Immature natural killer cell (primary cell): Measurements from ENCODE around the gene CNBD2. TPM values are rescaled to one million over a fixed set of nuclear protein-coding genes. Genes with fewer than 3 reads are reported as not detected.
"Not testable (repeated sequence)": the region's sequence is repeated elsewhere in the genome, so short reads cannot be mapped to it uniquely, and the experiment has no call there.

Source experiments
- DNase-seq, 3 donors: peaks; one replicate each; pipeline ENCODE4 v3.0.0; 2022; ENCODE audit warnings: mixed read lengths in 1 of 3
- H3K27ac Mint-ChIP-seq, 6 donors: one replicate each; pipeline ENCODE4 v1.8.0; 2020; ENCODE audit warnings: mixed read lengths in 6 of 6, mild to moderate bottlenecking in 5 of 6, inconsistent platforms in 4 of 6, moderate library complexity in 3 of 6
- H3K27me3 Mint-ChIP-seq, 3 donors: one replicate each; pipeline ENCODE4 v1.8.0; 2020 to 2021; ENCODE audit warnings: low read depth in 3 of 3, mild to moderate bottlenecking in 3 of 3, mixed read lengths in 3 of 3, moderate library complexity in 3 of 3, inconsistent platforms in 1 of 3
- H3K36me3 Mint-ChIP-seq, 3 donors: one replicate each; pipeline ENCODE4 v1.8.0; 2020; ENCODE audit warnings: mixed read lengths in 3 of 3, inconsistent platforms in 2 of 3, mild to moderate bottlenecking in 2 of 3
- H3K4me1 Mint-ChIP-seq, 2 donors: one replicate each; pipeline ENCODE4 v1.8.0; 2020; ENCODE audit warnings: inconsistent platforms in 2 of 2, mild to moderate bottlenecking in 2 of 2, mixed read lengths in 2 of 2, moderate library complexity in 1 of 2
- H3K4me3 Mint-ChIP-seq, 5 donors: one replicate each; pipeline ENCODE4 v1.8.0; 2020; ENCODE audit warnings: mild to moderate bottlenecking in 5 of 5, mixed read lengths in 5 of 5, inconsistent platforms in 3 of 5, moderate library complexity in 3 of 5
- H3K9me3 Mint-ChIP-seq, 6 donors: one replicate each; pipeline ENCODE4 v1.8.0; 2020; ENCODE audit warnings: mild to moderate bottlenecking in 6 of 6, mixed read lengths in 6 of 6, inconsistent platforms in 4 of 6, moderate library complexity in 3 of 6
- polyA plus RNA-seq, 3 donors: library from polyadenylated mRNA; unstranded; fragments of 300-500 nt; fragmentation: Illumina TruSeq; gene quantifications; one replicate each; pipeline ENCODE4 v1.2.3, GENCODE V29; 2021

Gene CNBD2
- polyA plus RNA-seq, 3 donors from 2014 or later, result 8.2 to 13.7 (median 8.4) TPM

DNA sequence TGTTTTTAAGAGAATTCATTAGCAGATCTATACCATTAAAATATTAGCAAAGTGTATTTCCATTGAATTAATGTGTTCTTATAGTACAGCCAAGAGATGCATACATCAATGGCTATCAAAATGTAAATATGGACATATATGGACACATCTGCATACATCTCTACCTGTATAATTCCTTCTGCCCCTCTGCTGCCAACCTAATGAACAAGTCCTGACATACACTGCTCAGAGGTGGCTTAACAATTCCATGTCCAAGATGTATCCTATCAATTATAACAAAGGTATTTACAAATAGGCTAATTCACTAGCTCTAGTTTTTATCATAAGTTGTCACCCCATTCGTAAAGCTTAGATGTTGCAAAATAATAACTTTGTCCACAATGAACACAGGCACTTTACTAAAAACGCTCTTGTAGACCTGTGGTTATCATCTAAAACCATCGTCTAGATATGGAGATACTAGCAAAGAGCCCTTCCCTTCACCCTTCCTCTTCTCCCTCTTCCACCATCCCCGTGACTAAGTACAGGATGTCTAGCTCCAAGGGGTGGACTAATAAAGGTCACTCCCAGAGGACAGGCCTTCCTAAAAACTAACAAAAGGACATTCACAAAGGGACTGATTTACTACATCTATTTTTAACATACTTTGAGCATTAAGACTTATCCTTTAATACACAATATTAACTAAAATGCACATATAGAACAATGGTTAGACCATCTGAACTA is 77.8 kb downstream of the CNBD2 start:
- peak overlapping the region in 1 of 5 donors; percentile 4 for H3K4me3 Mint-ChIP-seq
- H3K4me1 Mint-ChIP-seq, result peaks cover 52 to 56% of the 10 kb centered on the region in 2 donors
- not testable (repeated sequence) for H3K27me3 Mint-ChIP-seq, H3K9me3 Mint-ChIP-seq, H3K36me3 Mint-ChIP-seq, DNase-seq
- peak overlapping the region in 3 of 6 donors; percentile 38 to 80 (median 49) for H3K27ac Mint-ChIP-seq

DNA sequence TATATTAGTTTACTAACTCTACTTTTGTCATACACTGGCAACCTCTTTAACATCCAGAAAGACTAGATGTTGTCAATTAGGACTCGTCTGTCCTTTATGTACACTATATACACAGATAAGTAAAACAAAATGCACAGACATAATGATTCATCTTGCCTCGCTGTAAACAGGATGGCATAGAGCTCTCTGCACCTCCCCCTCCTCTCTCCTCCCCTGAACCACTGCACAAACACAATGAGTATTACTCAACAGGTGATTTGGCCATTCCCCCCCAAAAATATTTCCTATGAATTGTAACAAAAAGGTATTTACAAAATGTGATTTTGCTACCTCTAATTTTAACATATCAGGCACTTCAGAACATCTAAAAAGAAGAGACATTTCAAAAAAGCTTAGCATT is 81.0 kb downstream of the CNBD2 start:
- H3K4me1 Mint-ChIP-seq, result peaks cover 60 to 62% of the 10 kb centered on the region in 2 donors
- H3K4me3 Mint-ChIP-seq, result peak overlapping the region; percentile 86 to 100 (median 92)
- not testable (repeated sequence) for DNase-seq

DNA sequence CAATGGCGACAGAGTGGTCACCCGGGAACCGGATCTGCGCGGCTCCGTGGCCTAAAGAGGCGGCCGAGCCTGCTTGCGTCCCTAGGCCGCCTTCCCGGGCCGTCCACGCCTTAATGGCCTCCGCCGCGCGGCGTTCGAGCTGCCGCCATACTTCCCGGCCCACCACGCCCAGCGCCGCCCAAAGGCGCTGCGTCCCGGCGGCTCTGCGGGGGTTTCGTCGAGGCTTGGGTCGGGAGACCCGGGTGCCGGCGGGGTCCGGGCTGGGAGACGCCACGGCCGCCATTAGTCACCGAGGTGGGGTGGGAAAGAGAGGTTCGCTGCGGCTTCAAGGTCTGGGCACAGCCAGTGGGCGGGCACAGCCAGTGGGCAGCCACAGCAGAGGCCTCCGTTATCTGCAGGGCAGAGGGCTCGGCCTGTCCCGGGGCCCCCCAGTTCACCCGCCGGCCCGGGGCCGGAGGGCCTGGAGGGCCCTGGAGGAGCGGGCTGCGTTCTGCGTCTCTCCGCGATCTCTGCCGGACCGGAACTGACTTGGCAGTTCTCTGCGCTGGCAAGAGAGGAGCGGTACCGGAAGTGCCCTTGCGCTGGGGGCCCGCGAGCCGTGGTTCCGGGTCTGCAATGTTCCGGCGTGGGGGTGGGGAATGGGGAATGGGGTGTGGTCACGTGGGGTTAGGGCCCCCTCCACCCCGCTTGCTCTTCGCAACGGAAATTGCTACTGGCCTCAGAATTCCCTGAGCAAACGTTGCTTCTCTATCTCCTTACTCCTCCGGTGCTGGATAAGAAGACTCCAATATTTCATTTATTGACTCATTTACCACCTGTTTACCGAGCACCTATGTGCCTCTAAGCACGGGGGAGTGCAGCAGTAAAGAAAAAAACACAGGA is 82.3 kb downstream of the CNBD2 start:
- no peaks in the 10 kb centered on the region for H3K9me3 Mint-ChIP-seq
- peaks cover 55% of the 10 kb centered on the region in 2 donors for H3K4me1 Mint-ChIP-seq

More for the DNA sequence above, 81.0 kb downstream of the CNBD2 start:
- peak overlapping the region; percentile 75 to 91 (median 88) for H3K27ac Mint-ChIP-seq
- not testable (repeated sequence) for H3K9me3 Mint-ChIP-seq, H3K36me3 Mint-ChIP-seq, H3K27me3 Mint-ChIP-seq

DNA sequence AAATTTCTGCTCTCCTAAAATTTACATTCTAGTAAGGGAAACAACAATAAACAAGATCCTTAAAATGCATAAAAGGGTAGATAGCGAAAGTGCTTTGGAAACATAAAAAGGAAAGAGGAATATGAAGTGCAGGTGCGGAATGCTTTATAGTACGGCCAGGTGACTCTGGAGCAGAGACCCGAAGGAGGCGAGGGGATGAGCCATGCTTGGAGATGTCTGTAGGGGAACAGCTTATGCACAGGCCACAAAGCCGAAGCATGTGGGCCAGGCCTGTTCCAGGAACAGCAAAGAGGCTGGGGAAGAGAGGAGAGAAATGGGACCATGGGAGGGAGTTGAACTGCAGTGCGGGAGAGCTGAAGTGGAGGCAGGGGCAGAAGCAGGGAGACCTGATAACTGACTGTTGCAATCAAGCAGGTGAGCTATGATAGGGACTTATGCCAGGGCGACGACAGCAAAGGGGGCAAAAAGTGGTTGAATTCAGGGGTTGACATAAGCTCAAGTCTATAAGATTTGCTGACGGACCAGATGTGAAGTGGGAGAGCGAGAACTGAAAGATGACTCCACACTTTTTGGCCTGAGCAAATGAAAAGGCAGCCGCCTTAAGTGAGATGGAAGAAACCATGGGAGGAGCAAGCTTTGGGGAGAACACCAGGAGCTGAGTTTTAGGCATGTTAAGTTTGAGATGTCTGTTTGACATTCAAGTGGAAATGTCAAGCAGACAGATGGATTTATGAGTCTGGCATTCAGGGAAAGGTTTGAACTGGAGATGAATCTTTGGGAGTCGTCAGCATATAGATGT is 83.1 kb downstream of the CNBD2 start:
- peaks cover 4 to 9% (median 8%) of the 10 kb centered on the region in 3 donors for H3K27me3 Mint-ChIP-seq
- peak overlapping the region; percentile 86 to 100 (median 92) for H3K4me3 Mint-ChIP-seq
- no peak for DNase-seq
- peaks cover 47% of the 10 kb centered on the region in 2 donors for H3K4me1 Mint-ChIP-seq
- no peaks in the 10 kb centered on the region for H3K9me3 Mint-ChIP-seq
- peaks cover 0 to 6% (median 3%) of the 10 kb centered on the region in 3 donors for H3K36me3 Mint-ChIP-seq
- peak overlapping the region; percentile 58 to 93 (median 88) for H3K27ac Mint-ChIP-seq

More for the DNA sequence above, 82.3 kb downstream of the CNBD2 start:
- H3K36me3 Mint-ChIP-seq, result peaks cover 0 to 6% (median 3%) of the 10 kb centered on the region in 3 donors
- peak overlapping the region; percentile 75 to 93 (median 88) for H3K27ac Mint-ChIP-seq
- peaks cover 4 to 8% (median 7%) of the 10 kb centered on the region in 3 donors for H3K27me3 Mint-ChIP-seq
- H3K4me3 Mint-ChIP-seq, result peak overlapping the region; percentile 86 to 100 (median 92)
- peak; percentile 80 to 83 (median 83) for DNase-seq

DNA sequence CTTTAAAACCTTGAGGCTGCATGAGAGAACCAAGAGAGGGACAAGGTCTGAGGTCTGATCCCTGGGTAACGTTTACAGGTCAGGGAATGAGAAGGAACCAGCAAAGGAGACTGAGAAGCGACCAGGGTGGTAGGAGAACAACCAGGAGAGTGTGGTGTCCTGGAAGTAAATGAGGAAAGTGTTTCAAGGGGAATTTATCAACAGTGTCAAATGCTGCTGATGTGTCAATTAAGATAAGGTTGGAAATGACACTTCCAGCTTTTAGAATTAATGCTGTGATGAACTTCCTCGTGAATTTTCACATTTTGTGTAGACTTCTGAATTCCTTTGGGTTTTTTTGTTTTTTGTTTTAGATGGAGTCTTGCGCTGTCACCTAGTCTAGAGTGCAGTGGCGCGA is 83.7 kb downstream of the CNBD2 start:
- H3K36me3 Mint-ChIP-seq, result peaks cover 0 to 6% (median 3%) of the 10 kb centered on the region in 3 donors
- peak overlapping the region in 3 of 6 donors; percentile 30 to 93 (median 76) for H3K27ac Mint-ChIP-seq
- DNase-seq, result no peak
- peak overlapping the region in 3 of 5 donors; percentile 26 to 93 (median 92) for H3K4me3 Mint-ChIP-seq
- H3K4me1 Mint-ChIP-seq, result peaks cover 41 to 42% of the 10 kb centered on the region in 2 donors
- peaks cover 4 to 15% (median 8%) of the 10 kb centered on the region in 3 donors for H3K27me3 Mint-ChIP-seq
- H3K9me3 Mint-ChIP-seq, result no peaks in the 10 kb centered on the region

DNA sequence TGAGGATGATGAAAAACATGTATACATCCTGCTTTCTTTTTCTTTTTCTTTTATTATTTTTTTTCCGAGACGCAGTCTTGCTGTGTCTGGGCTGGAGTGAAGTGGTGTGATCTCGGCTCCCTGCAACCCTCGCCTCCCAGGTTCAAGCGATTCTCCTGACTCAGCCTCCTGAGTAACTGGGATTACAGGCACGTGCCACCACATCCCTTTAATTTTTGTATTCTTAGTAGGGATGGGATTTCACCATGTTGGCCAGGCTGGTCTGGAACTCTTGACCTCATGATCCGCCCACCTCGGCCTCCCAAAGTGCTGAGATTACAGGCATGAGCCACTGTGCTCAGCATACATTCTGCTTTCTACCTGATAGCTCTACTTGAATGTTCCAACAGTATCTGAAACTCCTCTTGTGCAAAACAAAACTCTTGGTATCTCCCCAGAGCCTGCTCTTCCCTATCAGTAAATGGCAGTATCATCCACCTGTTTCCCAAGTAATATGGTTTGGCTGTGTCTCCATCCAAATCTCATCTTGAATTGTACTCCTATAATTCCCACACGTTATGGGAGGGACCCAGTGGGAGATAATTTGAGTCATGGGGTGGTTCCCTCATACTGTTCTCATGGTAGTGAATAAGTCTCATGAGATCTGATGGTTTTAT is 85.6 kb downstream of the CNBD2 start:
- not testable (repeated sequence) for H3K36me3 Mint-ChIP-seq, DNase-seq, H3K27ac Mint-ChIP-seq, H3K4me3 Mint-ChIP-seq, H3K9me3 Mint-ChIP-seq
- Mint-ChIP-seq H3K27me3 (peaks cover 4 to 17% (median 8%) of the 10 kb centered on the region in 3 donors), H3K4me1 (peaks cover 23 to 25% of the 10 kb centered on the region in 2 donors)

DNA sequence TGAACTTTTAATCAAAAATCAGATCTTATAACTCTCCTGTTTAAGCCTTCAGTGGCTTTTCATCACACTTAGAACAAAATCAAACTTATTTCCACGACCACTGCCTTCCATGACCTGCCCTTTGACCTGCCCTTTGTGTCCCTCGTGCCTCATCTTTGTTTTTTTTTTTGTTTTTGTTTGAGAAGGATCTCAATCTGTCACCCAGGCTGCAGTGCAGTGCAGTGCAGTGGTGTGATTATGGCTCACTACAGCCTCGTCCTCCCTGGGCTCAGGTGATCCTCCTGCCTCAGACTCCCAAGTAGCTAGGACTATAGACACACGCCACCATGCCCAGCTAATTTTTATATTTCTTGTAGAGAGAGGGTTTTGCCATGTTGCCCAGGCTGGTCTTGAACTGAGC is 86.8 kb downstream of the CNBD2 start:
- no peak overlapping the region for H3K4me3 Mint-ChIP-seq
- peaks cover 4 to 19% (median 8%) of the 10 kb centered on the region in 3 donors for H3K27me3 Mint-ChIP-seq
- no peak overlapping the region for H3K27ac Mint-ChIP-seq
- peaks cover 11 to 13% of the 10 kb centered on the region in 2 donors for H3K4me1 Mint-ChIP-seq
- no peaks in the 10 kb centered on the region for H3K9me3 Mint-ChIP-seq
- DNase-seq, result no peak
- no peaks in the 10 kb centered on the region for H3K36me3 Mint-ChIP-seq

DNA sequence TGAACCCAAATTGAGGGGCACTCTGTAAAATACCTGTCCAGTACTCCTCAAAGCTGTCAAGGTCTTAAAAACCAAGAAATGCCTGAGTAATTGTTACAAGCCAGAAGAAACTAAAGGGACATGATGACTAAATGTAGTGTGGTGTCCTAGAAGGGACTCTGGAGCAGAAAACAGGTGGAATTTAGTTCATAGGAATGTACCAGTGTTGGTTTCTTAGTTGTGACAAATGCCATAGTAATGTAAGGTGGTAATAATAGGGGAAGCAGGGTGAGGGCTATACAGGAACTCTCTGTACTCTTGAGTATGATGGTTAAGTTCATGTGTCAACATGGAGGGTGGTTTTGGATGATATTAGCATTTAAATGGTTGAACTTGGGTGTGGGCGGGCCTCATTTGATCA is 92.3 kb downstream of the CNBD2 start:
- H3K4me3 Mint-ChIP-seq, result no peak overlapping the region
- DNase-seq, result no peak
- no peaks in the 10 kb centered on the region for H3K36me3 Mint-ChIP-seq
- H3K27ac Mint-ChIP-seq, result no peak overlapping the region
- H3K9me3 Mint-ChIP-seq, result no peaks in the 10 kb centered on the region
- peaks cover 2 to 17% (median 7%) of the 10 kb centered on the region in 3 donors for H3K27me3 Mint-ChIP-seq
- peaks cover 6 to 11% of the 10 kb centered on the region in 2 donors for H3K4me1 Mint-ChIP-seq

DNA sequence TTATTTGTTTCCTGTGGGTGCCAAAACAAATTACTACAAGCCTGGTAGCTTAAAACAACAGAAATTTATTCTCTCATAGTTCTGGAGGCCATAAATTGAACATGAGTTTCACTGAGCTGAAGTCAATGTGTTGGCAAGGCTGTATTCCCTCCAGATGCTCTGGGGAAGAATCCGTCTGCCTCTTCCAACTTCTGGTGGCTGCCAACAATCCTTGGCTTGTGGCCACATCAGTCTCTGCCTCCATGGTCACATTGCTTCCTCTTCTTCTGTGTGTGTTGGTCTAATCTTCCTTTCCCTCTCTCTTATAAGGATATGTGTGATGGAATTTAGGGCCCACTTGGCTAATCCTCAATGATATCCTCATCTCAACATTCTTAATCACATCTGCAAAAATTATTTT is 93.4 kb downstream of the CNBD2 start:
- Mint-ChIP-seq H3K9me3 (no peaks in the 10 kb centered on the region), H3K4me1 (peaks cover 6 to 13% of the 10 kb centered on the region in 2 donors), H3K27ac (no peak overlapping the region), H3K36me3 (no peaks in the 10 kb centered on the region), H3K27me3 (peaks cover 2 to 13% (median 6%) of the 10 kb centered on the region in 3 donors), H3K4me3 (no peak overlapping the region)
- no peak for DNase-seq

DNA sequence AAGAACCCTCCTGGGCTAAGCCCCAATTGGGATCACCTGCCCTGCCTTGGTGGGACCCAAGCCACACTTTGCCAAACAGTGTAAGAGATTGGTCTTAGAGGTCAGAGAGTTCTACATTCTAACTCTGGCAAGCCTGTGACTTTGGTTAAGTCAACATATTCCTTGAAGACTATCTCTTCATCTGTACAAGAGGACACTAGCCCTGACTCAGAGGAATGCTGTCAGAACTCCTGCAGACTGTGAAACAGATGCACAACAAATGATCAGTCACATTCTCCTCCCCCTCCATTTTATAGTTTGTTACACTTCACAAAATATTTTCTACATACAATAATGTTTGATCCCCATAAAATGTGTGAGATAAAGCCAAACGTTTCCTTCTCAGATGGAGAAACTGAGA is 94.4 kb downstream of the CNBD2 start:
- Mint-ChIP-seq H3K4me1 (peaks cover 6 to 13% of the 10 kb centered on the region in 2 donors), H3K9me3 (no peaks in the 10 kb centered on the region), H3K36me3 (no peaks in the 10 kb centered on the region), H3K27ac (no peak overlapping the region), H3K27me3 (peaks cover 2 to 10% (median 6%) of the 10 kb centered on the region in 3 donors), H3K4me3 (peak overlapping the region in 2 of 5 donors; percentile 4 to 21)
- no peak for DNase-seq

DNA sequence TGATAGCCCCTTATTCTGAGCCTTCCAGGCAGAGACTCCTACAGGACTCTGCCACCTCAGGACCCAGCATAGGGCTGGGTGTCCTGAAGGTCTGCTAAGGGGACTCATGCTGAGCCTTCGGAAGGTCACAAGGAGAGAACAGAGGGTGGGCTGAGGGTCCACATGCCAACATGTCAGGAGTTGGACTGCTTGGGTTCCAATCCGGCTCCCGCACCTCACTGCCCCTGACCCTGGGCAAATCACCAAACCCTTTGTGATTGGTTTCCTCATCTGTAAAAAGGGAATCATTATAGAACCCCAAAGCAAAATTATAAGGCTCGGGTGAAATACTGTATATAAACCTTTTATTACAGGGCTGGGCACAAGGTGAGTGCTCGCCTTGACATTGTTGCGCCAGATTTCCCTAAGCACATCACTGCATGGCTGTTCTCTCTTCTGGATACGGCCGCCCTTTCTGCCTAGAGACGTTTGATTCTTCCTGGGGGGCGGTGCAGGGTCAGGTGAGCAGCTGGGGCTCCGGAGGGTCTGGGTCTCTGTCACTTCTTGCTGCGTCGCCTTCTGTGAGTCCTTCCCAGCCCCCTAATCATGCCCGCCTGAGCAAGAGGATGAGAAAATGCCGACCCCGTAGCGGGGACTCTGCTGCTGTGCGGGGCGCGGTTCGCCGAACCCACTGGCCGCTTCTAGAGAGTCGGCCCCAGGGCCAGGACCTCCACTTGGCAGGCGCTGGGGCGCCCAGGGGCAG is 95.7 kb downstream of the CNBD2 start:
- Mint-ChIP-seq H3K4me3 (peak overlapping the region; percentile 87 to 91 (median 90)), H3K27ac (peak overlapping the region; percentile 78 to 95 (median 85)), H3K4me1 (peaks cover 6 to 13% of the 10 kb centered on the region in 2 donors), H3K36me3 (no peaks in the 10 kb centered on the region), H3K27me3 (peaks cover 2 to 7% (median 6%) of the 10 kb centered on the region in 3 donors), H3K9me3 (no peaks in the 10 kb centered on the region)
- no peak for DNase-seq

DNA sequence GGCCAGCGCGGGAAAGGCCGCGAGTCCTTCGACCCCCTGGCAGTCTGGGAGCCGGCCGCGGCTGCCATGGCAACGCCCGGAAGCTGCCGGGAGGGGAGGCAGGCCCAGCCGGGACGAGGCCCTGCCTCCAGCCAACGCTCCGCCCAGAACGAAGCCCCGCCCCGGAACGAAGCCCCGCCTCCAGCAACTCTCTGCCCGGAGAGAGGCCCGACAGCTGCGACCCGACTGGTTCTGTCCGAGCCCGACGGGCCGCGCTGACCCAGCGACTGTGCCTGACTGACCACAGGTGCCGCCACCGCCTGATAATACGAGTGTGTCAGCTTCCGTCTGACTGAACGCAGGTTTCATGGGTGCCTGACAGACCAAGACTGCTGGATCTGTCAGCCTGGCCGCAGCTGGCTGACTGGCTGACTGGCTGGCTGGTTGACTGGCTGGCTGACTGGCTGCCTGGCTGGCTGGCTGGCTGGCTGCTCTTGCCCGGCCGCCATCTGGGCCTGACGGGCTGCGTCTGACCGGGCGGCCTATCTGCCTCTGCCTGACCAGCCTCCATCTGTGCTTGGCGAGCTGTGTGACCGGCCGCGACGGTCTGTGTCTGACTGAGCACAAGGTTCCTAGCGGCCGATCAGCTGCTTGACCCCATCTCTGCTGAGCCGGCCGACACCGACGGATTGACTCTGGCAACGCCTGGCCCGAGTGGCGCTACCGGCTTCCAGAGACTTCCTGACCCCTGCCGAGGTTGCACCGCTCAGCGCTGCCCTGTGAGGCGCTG is 96.5 kb downstream of the CNBD2 start:
- Mint-ChIP-seq H3K36me3 (no peaks in the 10 kb centered on the region), H3K9me3 (no peaks in the 10 kb centered on the region), H3K27me3 (peaks cover 2 to 7% (median 6%) of the 10 kb centered on the region in 3 donors), H3K4me3 (peak overlapping the region; percentile 87 to 91 (median 90)), H3K4me1 (peaks cover 6 to 13% of the 10 kb centered on the region in 2 donors), H3K27ac (peak overlapping the region; percentile 88 to 95 (median 92))
- DNase-seq, result peak; percentile 96 to 98 (median 97)
